Endothelial cell of umbilical vein (primary cell): ENCODE data around the gene ABR. TPM values are rescaled to one million over a fixed set of nuclear protein-coding genes. Genes with fewer than 3 reads are reported as not detected.
"Not testable (repeated sequence)": the region's sequence is repeated elsewhere in the genome, so short reads cannot be mapped to it uniquely, and the experiment has no call there.

Source experiments
- BruUV-seq: library from RNA; stranded (reverse); fragments of 400-500 nt; replicated peaks from 2 replicates; lab custom pipeline; 2021; lab: Mats Ljungman, UMichigan
- CTCF ChIA-PET: fragments of 300-600, 350-600 bp; sonication (Branson Sonifier 250); formaldehyde crosslinking; loops from one replicate; lab custom pipeline; 2021; ENCODE audit warnings: antibody characterized with exemption, inconsistent platforms; lab: Charles Lee
- POLR2A ChIA-PET: fragments of 300-600, 350-600 bp; sonication (Branson Sonifier 250); formaldehyde crosslinking; loops from one replicate; lab custom pipeline; 2021; ENCODE audit warnings: antibody characterized with exemption, inconsistent platforms; lab: Charles Lee
- DNase-seq: peaks from one replicate; pipeline ENCODE4 v3.0.0-alpha.2; 2011; ENCODE audit warnings: low read depth, low spot score
- FAIRE-seq: peaks from 2 replicates; lab custom pipeline; 2011; peaks lifted over from hg19 to GRCh38; lab: Jason Lieb, UNC
- H2AFZ ChIP-seq: 2 replicates; pipeline ENCODE4 v1.6.0; 2012; ENCODE audit warnings: low read depth, low read length, control low read depth, inconsistent platforms
- H3K27ac ChIP-seq: 2 replicates; pipeline ENCODE4 v1.5.1; 2011; ENCODE audit warnings: low read depth, mild to moderate bottlenecking, control low read depth, low read length, moderate library complexity; ENCODE audit not compliant: insufficient read depth
- H3K27me3 ChIP-seq, 2 experiments: 2 replicates each; pipeline versions ENCODE4 v1.6.0 to v1.6.1; 2011; ENCODE audit warnings: low read length in 2 of 2, mixed read lengths in 1 of 2; ENCODE audit not compliant: control insufficient read depth in 2 of 2, insufficient read depth in 2 of 2
- H3K36me3 ChIP-seq, 2 experiments: 2 replicates in 1 of 2; 3 replicates in 1 of 2; pipeline ENCODE4 v1.5.1; 2011; ENCODE audit warnings: low read length in 2 of 2, mild to moderate bottlenecking in 1 of 2, moderate library complexity in 1 of 2; ENCODE audit not compliant: control insufficient read depth in 2 of 2, insufficient read depth in 2 of 2; ENCODE audit errors: extremely low read depth in 1 of 2
- H3K4me1 ChIP-seq: 3 replicates; pipeline ENCODE4 v1.5.1; 2011; ENCODE audit warnings: mild to moderate bottlenecking, low read length; ENCODE audit not compliant: control insufficient read depth, insufficient read depth; ENCODE audit errors: extremely low read depth
- H3K4me2 ChIP-seq: 2 replicates; pipeline ENCODE4 v1.6.1; 2011; ENCODE audit warnings: low read length, control low read depth, mixed read lengths; ENCODE audit not compliant: insufficient read depth
- H3K4me3 ChIP-seq, 3 experiments: fragments of 200-600 bp in 1 of 3; sonication (generic), shearing (Covaris generic) in 1 of 3; replicated peaks in 1 of 3; 2 replicates each; pipeline ENCODE4 v1.5.1; 2011 to 2016; ENCODE audit warnings: control low read depth in 3 of 3, low read length in 3 of 3, mild to moderate bottlenecking in 2 of 3, inconsistent platforms in 1 of 3, low read depth in 1 of 3, moderate library complexity in 1 of 3; ENCODE audit not compliant: insufficient read depth in 1 of 3
- H3K79me2 ChIP-seq: 2 replicates; pipeline ENCODE4 v1.6.0; 2012; ENCODE audit warnings: low read length, inconsistent platforms; ENCODE audit not compliant: control insufficient read depth, insufficient read depth
- H3K9ac ChIP-seq: replicated peaks from 2 replicates; pipeline ENCODE3; 2011; ENCODE audit warnings: low read length, control low read depth; ENCODE audit not compliant: insufficient read depth; ENCODE audit errors: extremely low read depth
- H3K9me1 ChIP-seq: replicated peaks from 3 replicates; pipeline ENCODE4 v1.6.0; 2011; ENCODE audit warnings: mild to moderate bottlenecking, low read length; ENCODE audit not compliant: control insufficient read depth, insufficient read depth; ENCODE audit errors: extremely low read depth
- H3K9me3 ChIP-seq: replicated peaks from 2 replicates; pipeline ENCODE4 v1.5.1; 2012; ENCODE audit warnings: low read length, inconsistent platforms; ENCODE audit not compliant: control insufficient read depth, insufficient read depth
- H4K20me1 ChIP-seq: replicated peaks from 2 replicates; pipeline ENCODE3; 2011; ENCODE audit warnings: mild to moderate bottlenecking, low read length; ENCODE audit not compliant: control insufficient read depth, insufficient read depth; ENCODE audit errors: extremely low read depth
- CTCF ChIP-seq, 2 donors: IDR thresholded peaks; 1 replicate in 1 of 2; 2 replicates in 1 of 2; pipeline ENCODE4 v1.5.1; 2011; ENCODE audit warnings: low read length in 2 of 2, mild to moderate bottlenecking in 2 of 2, moderate library complexity in 2 of 2, control low read depth in 1 of 2, inconsistent platforms in 1 of 2, low read depth in 1 of 2; ENCODE audit not compliant: insufficient read depth in 1 of 2; ENCODE audit errors: extremely low read depth in 1 of 2
- FOS ChIP-seq: IDR thresholded peaks from 2 replicates; pipeline ENCODE4 v1.6.1; 2011; ENCODE audit warnings: mild to moderate bottlenecking, low read length, moderate library complexity, borderline replicate concordance; ENCODE audit not compliant: insufficient read depth
- JUN ChIP-seq: IDR thresholded peaks from 2 replicates; pipeline ENCODE4 v1.6.1; 2011; ENCODE audit warnings: borderline replicate concordance, low read depth; ENCODE audit not compliant: insufficient read length, insufficient read depth
- MAX ChIP-seq: IDR thresholded peaks from 2 replicates; pipeline ENCODE4 v1.6.1; 2011; ENCODE audit not compliant: insufficient read depth, insufficient read length
- MYC ChIP-seq: IDR thresholded peaks from one replicate; pipeline ENCODE4 v1.6.1; 2011; ENCODE audit warnings: mild to moderate bottlenecking, low read depth, low read length
- POLR2AphosphoS5 ChIP-seq: IDR thresholded peaks from 2 replicates; pipeline ENCODE4 v1.6.1; 2012; ENCODE audit warnings: low read depth, mild to moderate bottlenecking, control low read depth, low read length, moderate library complexity; ENCODE audit not compliant: insufficient read depth
- dilution Hi-C: fragments of 300-500 bp; cut with MboI; formaldehyde crosslinking; loops from one replicate; pipeline ENCODE4 v1.15.0; 2019; ENCODE audit warnings: low sequenced_read_pairs; ENCODE audit not compliant: extremely low pct_ligation_motif_present
- intact Hi-C: fragments of 100-400 bp; cut with micrococcal nuclease; formaldehyde crosslinking; loops from one replicate; pipeline ENCODE4 v1.10.0; 2022
- polyA plus RNA-seq, 4 experiments: library from polyadenylated mRNA; depleted of rRNA in 3 of 4; stranded (reverse) in 3 of 4; unstranded in 1 of 4; fragments of >200 nt; gene quantifications; 2 replicates each; pipeline versions ENCODE4 v1.2.1 to v1.2.3, GENCODE V29; 2011 to 2012; ENCODE audit warnings: missing spikeins in 1 of 4
- total RNA-seq: library from RNA; stranded (reverse); gene quantifications from 2 replicates; pipeline ENCODE4 v1.2.3, GENCODE V29; 2021

Gene ABR
- total and polyA plus RNA-seq, 2 donors (not counting 3 experiments of a cell fraction or from before 2014, with no cell fraction given): 83.5 to 96.8 TPM

GRCh38 chr17:1044387-1045009 is 135.3 kb downstream of the ABR start:
- H3K36me3 ChIP-seq, H3K9me1 ChIP-seq, H2AFZ ChIP-seq, FAIRE-seq, H3K4me3 ChIP-seq, H4K20me1 ChIP-seq, H3K9me3 ChIP-seq, DNase-seq, H3K4me2 ChIP-seq, dilution Hi-C loops, H3K27me3 ChIP-seq, BruUV-seq: not testable (repeated sequence)
- Histone ChIP-seq H3K4me1 (peaks cover 26% of the 10 kb centered on the region), H3K79me2 (peaks cover 20% of the 10 kb centered on the region), H3K27ac (peak overlapping the region; percentile 58), H3K9ac (peak overlapping the region; percentile 64)
- intact Hi-C loops: loop anchor here (1.0 kb wide), 1 partner anchor 42 kb away; no protein-coding TSS in a partner anchor
- ChIA-PET POLR2A (interaction anchor here (0.6 to 1.1 kb wide), 2 partner anchors 44 to 46 kb away, joined by 3 to 4 read pairs; no protein-coding TSS in a partner anchor), CTCF (interaction anchor here (0.9 to 3.0 kb wide), 10 partner anchors 11 to 143 kb away, joined by 3 to 79 read pairs (median 10); partner anchors contain the start of gene TIMM22)

GRCh38 chr17:1043601-1044251 is 136.1 kb downstream of the ABR start:
- no peaks in the 10 kb centered on the region for H3K9me1 ChIP-seq
- BruUV-seq: no TSS peak
- H3K4me3 ChIP-seq: no peak overlapping the region
- no peaks in the 10 kb centered on the region for H3K9me3 ChIP-seq
- intact Hi-C loops: loop anchor here (1.0 kb wide), 2 partner anchors 38 to 41 kb away; no protein-coding TSS in a partner anchor
- peaks cover 0 to 2% of the 10 kb centered on the region in 2 experiments for H3K36me3 ChIP-seq
- H4K20me1 ChIP-seq: no peaks in the 10 kb centered on the region
- dilution Hi-C loops: no loop called here
- TF ChIP-seq FOS (peak; percentile 58), MAX (peak; percentile 71), MYC (peak; percentile 77), CTCF (IDR thresholded peaks at IDR 0.05; ENCODE audit: extremely low read depth in 1 of 2, insufficient read depth in 1 of 2, low read depth in 1 of 2, low read length in 2 of 2) (no peak), POLR2AphosphoS5 (peak; percentile 44), JUN (no peak)
- peaks cover 20% of the 10 kb centered on the region for H3K79me2 ChIP-seq
- FAIRE-seq (peak; percentile 95), DNase-seq (peak; percentile 96)
- peak overlapping the region; percentile 58 for H3K27ac ChIP-seq
- CTCF ChIA-PET: interaction anchor here (0.7 to 3.0 kb wide), 13 partner anchors 12 to 164 kb away, joined by 3 to 79 read pairs (median 6); partner anchors contain the start of genes NXN and TIMM22
- H3K27me3 ChIP-seq: no peaks in the 10 kb centered on the region
- H3K4me1 ChIP-seq: peaks cover 30% of the 10 kb centered on the region
- H2AFZ ChIP-seq: no peak overlapping the region
- peak overlapping the region; percentile 27 for H3K4me2 ChIP-seq
- POLR2A ChIA-PET: interaction anchor here (0.6 to 1.1 kb wide), 4 partner anchors 19 to 323 kb away, joined by 3 to 4 read pairs (median 3); no protein-coding TSS in a partner anchor
- H3K9ac ChIP-seq: peak overlapping the region; percentile 64
